Stimulated activated CD8-positive, alpha-beta memory T cell treated with anti-CD3 and anti-CD28 coated beads, Interleukin-7, amount 100 ng/mL, for 4 hours (primary cell): ENCODE measurements around the gene AKR1C2.
"Not testable (repeated sequence)": the region's sequence is repeated elsewhere in the genome, so short reads cannot be mapped to it uniquely, and the experiment has no call there.

ENCODE experiments used
- DNase-seq, 2 donors: peaks; one replicate each; pipeline ENCODE4 v3.0.0-alpha.2; 2020; ENCODE audit warnings: low read depth in 2 of 2

AKR1C2 gene

DNA sequence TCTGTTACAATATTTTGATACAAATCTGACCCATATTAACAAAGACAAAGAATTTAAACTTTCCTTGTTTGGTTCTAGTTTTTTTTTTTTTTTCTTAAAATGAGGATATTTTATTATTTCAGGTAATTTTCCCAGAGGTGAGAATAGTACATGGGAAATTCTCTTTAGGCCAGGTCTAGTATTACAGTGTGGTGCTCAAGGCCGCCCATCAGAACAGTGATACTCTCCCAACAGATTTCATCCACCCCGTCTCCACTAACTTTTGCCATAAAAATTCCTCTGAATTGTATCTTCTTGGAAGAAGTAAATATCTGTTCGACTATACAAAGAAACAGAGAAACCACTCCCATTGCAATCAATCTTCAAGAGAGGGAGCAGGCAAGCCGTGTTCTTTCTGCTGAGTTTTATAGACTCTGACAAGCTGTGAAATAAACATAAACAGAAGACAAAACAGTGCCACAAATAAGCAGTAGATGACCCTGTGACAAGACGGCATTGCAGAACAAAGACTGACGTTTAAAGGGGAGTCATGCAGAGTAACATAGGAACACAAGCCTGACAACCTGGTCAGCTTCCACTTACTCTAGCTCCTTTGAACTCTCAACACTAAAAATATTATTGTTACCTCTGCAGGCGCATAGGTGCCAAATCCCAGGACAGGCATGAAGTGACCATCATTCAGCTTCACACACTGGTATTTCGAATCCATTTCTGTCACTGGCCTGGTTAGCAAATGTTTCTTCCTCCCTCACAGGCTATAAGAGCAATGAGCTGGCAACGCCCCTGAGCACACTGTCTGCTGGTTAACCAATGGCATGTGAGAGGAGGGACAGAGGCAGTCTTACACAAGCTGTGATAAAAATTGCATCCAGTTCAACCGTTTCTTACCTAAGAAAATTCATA is at the start of gene AKR1C2:
Gene AKR1C2 (minus strand): TSS at position 731 of the 903 bp plus-strand sequence. CDS start 22 bp downstream, at position 709.
- not testable (repeated sequence) for DNase-seq

DNA sequence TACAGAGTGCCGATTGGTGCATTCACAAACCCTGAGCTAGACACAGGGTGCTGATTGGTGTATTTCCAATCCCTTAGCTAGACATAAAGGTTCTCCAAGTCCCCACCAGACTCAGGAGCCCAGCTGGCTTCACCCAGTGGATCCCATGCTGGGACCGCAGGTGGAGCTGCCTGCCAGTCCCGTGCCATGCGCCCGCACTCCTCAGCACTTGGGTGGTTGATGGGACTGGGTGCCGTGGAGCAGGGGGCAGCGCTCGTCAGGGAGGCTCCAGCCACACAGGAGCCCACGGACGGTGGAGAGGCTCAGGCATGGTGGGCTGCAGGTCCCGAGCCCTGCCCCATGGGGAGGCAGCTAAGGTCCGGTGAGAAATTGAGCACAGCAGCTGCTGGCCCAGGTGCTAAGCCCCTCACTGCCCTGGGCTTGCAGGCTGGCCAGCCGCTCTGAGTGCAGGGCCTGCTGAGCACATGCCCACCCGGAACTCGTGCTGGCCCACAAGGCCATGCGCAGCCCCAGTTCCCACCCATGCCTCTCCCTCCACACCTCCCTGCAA is 49.4 kb upstream of the AKR1C2 start:
- DNase-seq: not testable (repeated sequence)

DNA sequence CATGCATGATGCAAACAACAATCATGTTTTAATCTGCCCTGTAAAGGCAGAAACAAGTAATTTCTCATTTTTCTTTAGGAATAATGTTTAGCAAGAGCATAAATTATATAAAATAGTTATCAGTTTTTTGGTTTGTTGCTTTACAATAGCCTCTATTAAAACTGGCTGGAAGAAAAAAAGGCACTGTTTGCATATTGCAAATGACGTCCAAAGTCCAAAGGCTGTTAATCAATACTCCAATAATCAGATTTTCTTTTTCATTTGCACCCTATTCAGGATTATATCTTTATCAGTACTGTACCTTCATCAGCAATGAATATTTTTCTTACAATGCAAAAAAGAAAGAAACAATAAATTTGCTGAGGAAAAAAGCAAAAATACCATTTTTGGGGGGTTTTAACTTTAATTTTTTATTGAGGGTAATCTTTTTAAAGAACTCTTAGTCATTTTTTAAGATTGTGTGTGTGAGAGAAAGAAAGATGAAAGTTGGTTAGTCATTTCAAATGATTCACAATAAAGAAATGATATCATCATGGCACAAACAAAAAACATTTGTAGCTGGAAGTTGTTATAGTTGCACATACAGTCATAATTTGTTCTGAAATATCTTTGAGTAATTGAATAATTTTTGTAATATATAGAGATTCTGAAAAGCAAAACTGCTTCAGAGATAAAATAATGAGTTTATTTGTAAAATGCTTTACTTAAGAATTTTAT is 44.4 kb upstream of the AKR1C2 start:
- no peak for DNase-seq

DNA sequence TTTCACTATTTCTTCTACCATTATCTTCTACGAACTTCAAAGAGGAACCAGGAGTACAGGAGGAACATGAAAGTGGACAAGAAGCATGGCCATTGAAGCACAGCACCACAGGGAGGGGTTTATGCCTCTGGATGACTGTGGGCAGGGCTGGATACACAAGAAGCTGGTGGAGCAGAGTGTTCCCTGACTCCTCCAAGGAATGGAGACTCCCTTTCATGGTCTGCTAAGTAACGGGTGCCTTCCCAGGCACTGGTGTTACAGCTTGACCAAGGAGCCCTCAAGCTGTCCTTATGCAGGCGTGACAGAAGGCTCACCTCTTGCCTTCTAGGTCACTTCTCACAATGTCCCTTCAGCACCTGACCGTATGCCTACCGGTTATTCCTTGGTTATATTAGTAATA is 43.4 kb upstream of the AKR1C2 start:
- not testable (repeated sequence) for DNase-seq

DNA sequence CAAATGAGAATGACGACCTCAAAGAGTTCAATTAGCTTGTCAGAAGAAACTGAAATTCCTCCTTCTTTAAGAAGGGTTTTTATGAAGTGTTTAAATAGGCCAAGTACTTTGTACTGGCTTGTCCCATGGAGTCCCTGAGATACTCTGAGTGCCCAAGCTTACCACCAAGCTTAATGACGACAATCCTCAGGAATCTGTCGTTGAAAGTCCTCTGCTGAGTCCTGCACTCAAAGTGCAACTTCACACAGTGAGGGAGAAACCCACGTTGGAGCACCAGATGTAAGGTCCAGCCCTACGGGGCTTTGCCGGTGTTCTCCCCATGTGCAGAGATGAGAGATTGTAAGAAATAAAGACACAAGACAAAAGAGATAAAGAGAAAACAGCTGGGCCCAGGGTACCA is 42.8 kb upstream of the AKR1C2 start:
- DNase-seq: no peak

DNA sequence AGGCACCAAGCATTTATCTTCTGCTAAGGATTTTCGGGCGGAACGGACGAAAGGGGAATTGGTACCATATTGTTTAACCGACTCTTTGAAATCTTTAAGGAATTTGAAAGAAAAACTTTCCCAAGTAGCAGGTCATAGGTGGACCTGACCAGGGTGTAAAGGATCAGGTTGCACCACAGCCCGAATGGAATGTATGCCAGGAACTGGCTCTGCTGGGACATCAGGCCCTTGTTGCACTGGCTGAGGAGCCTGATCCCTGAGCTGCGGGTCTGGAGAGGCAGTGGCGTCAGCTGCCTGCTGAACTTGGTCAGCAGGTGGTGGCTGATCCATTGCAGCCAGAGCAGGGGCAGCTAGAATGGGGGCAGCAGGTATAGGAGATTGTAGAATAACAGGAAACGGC is 41.4 kb upstream of the AKR1C2 start:
- no peak for DNase-seq

DNA sequence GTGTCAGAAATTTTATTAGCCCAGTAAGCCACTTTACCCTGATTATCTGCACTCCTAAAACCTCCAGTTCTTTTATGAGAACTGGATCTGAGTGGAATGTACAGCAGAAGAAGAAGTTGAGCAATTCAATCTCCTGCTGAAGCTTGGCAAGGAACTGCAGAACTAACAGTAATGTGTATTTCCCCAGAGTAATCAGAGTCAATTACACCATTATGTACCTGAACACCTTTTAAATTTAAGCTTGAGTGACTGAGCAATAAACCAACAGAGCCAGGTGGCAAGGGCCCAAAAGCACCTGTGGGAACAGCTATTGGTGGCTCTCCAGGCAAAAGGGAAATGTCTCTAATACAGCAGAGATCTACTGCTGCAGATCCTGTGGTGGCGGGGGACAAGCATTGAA is 40.1 kb upstream of the AKR1C2 start:
- no peak for DNase-seq

DNA sequence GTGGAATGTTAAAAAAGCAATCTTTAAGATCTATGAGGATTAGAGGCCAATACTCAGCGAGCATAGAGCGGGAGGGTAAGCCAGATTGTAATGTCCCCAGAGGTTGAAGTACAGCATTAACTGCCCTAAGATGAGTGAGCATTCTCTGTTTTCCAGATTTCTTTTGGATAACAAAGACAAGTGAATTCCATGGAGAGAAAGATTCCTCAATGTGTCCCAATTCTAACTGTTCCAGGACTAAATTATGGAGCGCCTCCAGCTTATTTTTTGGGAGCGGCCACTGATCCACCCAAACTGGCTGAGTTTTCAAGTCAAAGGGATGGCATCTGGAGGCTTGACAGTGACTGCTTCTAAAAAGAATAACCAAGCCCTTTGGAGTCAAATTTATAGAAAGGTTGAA is 39.3 kb upstream of the AKR1C2 start:
- no peak for DNase-seq

DNA sequence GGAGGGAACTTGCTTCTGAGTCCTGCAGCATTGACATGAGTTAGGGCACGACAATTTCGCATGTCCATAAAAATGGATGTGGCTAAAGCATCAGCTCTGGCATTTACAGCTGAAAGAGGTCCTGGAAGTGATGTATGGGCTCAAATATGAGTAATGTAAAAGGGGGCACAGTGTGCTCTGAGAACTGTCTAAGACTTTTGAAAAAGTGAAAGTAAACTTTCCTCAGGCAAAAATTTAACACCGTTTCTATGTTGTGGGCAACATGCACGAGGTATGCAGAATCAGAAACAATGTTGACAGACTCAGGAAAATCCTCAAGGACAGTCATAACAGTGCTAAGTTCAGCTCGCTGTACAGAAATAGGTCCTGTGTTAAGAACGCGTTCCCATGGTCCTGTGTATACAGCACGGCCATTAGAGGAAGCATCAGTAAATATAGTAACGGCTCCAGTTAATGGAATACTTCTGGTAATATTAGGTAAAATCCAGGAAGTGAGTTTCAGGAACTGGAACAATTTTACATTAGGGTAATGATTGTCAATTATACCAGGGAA is 37.9 kb upstream of the AKR1C2 start:
- DNase-seq: no peak

DNA sequence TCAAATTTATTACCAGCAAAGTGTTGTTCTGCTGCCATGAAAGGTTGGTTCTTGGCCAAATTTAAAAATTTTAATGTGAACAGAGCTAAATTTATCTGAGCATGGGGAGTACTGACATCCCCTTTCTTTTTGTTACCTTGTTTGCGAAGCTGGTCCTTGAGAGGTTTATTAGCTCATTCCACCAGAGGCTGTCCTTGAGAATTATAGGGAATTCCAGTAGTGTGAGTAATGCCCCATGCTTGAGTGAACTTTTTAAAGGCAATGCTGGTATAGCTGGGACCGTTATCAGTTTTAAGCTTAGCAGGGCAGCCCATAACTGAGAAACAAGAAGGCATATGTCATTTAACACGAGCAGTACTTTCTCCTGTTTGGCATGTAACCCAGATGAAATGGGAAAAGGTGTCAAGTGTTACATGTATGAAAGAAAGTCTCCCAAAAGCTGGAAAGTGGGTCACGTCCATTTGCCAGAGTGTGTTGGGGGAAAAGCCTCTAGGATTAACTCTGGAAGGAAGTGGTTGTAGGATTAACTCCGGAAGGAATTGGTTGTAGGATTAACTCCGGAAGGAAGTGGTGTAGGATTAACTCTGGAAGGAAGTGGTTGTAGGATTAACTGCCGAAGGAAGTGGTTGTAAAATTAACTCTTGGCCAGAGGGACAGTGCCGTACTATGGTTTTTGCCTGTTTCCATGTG is 37.3 kb upstream of the AKR1C2 start:
- DNase-seq: no peak

DNA sequence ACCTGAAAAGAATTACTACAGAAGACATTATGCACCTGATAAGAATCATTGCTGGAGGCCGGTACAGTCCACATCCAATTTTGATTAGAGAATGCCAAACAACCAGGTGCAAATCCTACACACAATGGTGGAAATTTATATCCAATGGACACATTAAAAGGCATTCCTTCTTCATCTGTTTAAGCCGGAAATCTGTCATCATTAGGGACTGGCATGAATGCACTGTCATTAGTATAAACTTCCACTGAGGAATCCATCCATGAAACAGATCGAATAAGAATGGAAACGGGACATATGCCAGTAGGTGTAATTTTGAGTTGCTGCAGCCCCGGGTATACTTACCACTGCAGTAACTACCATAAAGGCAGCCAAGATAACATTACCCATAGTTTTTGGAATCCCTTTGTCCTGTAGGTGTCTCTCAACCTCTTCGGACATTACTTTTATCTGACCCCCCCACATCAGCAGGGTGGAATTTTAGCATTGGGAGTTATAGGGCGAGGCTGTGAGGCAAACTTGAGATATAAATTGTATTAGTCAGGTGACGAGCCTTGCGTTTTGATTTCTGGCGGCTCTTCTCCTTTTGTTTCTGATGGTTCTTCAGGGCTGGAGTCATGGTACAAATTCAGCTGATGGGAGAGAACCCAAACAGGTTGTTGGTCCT is 36.5 kb upstream of the AKR1C2 start:
- DNase-seq: no peak

DNA sequence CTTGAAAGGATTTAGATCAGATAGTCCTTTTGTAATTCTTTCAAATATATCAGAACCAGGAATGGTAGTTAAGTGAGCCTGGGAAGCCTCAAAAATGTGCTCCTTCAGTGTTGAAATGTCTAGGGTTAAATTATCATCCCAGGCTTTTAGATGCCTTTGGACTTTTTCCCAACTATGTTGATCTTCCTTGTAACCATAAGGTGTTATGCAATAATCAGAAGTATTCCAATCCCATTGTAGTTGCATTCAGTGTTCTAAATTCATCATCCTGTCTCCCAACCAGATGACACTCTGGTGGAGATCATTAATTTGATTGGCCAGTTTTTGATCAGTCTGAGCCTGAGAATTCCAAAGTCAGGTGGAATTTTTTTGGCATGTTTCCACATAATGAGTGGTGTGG is 35.1 kb upstream of the AKR1C2 start:
- DNase-seq: no peak

DNA sequence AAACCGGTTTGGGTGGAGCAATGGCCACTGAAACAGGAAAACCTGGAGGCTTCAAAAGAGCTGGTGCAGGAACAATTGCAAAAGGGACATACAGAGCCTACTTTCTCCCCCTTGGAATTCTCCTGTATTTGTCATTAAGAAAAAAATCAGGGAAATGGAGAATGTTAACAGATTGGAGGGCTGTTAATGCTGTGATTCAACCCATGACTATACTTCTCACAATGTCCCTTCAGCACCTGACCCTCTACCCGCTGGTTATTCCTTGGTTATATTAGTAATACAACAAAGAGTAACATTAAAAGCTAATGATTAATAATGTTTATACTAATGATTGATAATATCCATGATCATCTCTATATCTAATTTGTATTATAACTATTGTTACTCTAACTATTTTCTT is 34.4 kb upstream of the AKR1C2 start:
- no peak for DNase-seq

DNA sequence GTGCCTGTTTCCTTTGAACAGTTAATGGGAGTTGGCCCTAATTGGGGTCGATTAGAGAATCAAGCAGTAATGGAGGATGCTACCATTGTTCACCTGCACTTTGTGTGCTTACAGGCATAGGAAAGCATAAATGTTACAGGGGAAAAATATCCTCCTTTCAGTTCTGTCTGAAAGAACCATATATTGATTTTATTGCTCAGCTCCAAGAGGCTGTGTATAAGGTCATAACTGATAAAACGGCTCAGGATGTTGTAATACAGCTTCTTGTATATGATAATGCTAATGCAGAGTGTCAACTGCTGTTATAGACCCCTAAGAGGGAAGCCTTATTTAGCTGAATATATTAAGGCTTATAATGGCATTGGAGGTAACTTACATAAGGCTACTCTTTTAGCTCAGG is 32.9 kb upstream of the AKR1C2 start:
- no peak for DNase-seq

DNA sequence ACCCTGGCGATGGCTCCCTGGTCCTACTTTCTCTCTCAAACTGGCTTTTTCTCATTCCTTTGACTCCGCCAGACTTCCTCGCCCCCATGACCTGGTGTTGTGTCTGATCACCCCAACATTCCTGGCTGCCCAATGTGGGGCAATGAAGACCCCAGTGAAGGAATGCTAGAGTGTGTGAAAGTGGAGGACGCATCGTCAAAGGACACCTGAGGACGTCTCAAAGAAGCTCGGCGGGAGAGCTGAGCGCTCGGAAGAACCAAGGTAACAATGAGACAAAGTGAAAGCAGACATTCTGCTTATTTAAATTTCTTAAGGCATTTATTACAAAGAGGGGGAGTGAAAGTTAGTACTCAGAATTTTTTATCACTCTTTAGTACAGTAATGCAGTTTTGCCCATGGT is 31.7 kb upstream of the AKR1C2 start:
- no peak for DNase-seq

DNA sequence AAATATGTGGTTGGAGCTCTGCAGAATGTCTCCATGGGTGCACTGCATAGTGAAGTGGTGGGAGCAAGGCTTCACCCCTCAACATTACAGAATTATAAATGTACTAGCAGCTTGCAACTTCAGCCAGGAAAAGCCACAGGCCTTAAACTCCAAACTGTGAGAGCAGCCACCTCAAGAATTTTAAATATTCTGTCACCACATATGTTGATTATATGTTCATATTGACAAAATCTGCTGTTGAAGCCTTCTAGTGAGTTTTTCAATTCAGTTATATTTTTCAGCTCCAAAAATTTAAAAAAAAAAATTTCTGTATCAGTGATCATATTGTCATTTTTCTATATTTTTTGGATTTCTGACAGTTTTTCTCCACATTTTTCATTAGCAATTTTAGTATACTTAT is 30.9 kb upstream of the AKR1C2 start:
- no peak for DNase-seq

DNA sequence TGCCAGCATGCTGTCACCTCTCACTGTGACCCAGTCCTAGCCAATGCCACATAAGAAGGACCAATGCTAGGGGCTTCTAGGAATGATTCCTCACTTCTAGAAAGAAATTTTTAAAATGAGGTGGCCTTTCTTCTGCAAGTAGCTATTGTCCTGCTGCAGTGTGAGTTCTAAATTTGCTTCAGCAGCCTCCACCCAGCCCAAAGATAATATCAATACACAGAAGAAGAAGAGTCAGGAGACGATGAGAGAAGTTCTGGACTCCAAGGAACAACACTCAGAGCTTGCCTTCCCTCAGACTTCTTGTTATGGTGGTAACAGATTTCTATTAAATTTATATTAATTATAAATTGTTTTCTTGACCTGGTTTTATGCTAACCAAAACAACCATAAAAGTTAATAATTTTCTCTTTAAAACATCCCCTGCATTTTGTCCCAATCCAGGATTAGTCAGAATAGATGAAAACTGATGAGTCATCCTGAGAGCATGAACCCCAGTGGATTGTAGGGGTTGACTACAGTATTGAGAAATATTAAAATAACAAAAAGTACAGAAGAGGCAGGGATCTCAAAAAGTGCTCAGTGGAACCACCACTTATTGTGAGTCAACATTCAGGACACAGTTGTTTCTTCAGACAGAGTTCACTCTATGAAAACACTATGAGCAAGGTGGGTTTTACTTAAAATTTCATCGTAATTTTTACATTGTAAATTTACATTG is 29.6 kb upstream of the AKR1C2 start:
- DNase-seq: no peak

DNA sequence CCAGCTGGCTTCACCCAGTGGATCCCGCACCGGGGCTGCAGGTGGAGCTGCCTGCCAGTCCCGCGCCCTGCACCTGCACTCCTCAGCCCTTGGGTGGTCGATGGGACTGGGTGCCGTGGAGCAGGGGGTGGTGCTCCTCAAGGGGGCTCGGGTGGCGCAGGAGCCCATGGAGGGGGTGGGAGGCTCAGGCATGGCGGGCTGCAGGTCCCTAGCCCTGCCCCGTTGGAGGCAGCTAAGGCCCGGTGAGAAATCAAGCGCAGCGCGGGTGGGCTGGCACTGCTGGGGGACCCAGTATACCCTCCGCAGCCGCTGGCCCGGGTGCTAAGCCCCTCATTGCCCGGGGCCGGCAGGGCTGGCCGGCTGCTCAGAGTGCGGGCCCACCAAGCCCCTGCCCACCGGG is 28.8 kb upstream of the AKR1C2 start:
- DNase-seq: not testable (repeated sequence)

DNA sequence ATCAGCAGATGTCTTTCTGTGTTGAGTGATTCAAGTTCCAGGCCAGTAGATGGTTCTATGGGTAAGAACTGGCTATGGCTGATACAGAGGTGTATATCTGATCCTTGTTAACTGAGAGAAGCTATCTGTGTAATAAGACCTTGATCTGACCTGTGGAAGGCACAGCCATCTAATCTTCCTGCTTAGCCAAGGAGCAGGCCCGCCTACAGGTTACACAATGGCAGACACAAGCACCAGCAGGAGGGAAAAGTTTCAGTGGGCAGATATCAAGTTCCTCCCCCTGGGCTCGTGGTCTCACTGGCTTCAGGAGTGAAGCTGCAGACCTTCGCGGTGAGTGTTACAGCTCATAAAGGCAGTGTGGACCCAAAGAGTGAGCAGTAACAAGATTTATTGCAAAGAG is 27.9 kb upstream of the AKR1C2 start:
- DNase-seq: not testable (repeated sequence)

DNA sequence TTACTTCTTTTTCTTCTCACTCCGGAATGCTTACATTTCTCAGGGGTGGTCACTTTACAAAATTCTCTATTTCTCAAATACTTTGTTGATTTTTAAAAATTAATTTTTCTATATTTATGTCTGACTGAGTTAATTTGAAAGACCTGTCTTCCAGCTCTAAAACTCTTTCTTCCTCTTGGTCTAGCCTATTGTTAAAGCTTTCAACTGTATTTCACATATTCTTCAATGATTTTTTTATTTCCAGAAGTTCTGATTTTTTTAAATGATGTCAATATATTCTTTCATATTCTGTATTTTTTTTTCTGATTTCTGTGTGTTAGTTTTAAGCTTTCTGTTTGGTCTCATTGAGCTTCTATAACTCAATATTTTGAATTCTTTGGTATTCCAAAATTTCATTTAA is 27.3 kb upstream of the AKR1C2 start:
- DNase-seq: no peak

DNA sequence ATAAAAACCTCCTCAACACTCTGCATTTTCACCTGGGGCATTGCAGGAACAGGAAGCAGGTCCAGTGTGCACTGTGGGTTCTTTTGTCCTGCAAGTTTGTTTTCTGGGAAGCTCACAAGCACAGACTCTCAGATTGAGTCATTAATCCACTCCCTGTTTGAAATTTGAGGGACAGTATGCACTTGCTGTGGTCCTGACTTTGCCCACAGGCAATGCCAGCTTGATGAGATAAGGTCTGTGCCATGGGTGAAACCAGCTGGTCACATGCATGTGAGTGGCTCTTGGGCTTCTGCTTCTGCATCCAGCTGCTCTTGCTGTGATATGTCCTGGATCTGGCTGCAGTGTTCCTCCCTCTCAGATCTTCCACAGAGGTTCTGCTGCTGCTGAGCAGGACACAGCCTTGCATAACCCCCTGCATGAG is 21.8 kb upstream of the AKR1C2 start:
- DNase-seq: not testable (repeated sequence)
